HG02763 (cell line): ENCODE data around the gene ITGAD.

Experiments used
- ATAC-seq: cut with Tn5 transposase; IDR thresholded peaks from one replicate; pipeline ENCODE4 v1.9.1; 2021; ENCODE audit warnings: mild to moderate bottlenecking, moderate library complexity; ENCODE audit not compliant: unreplicated experiment

ITGAD gene

GRCh38 chr16:31458844-31459686 lies 65.9 kb downstream of the ITGAD start, which contains the start of gene ARMC5:
TSS of gene ARMC5 (plus strand) at chr16:31459501. CDS start at chr16:31459525, 24 bp downstream.
- peak; percentile 75 for ATAC-seq

- peak; percentile 69 for ATAC-seq
Observed at GRCh38 chr16:31459687-31460581, 66.8 kb downstream of the ITGAD start.

- no peak for ATAC-seq
Observed at GRCh38 chr16:31460582-31461002, 67.5 kb downstream of the ITGAD start.

- no peak for ATAC-seq
Observed at GRCh38 chr16:31461201-31461920, 68.2 kb downstream of the ITGAD start.

GRCh38 chr16:31461921-31462804 lies 69.0 kb downstream of the ITGAD start:
- ATAC-seq, result no peak

- ATAC-seq, result no peak
Observed at GRCh38 chr16:31464348-31464769, 71.2 kb downstream of the ITGAD start.

GRCh38 chr16:31464781-31465260 lies 71.7 kb downstream of the ITGAD start:
- no peak for ATAC-seq

GRCh38 chr16:31465788-31466370 lies 72.7 kb downstream of the ITGAD start:
- ATAC-seq, result no peak

GRCh38 chr16:31466381-31466841 lies 73.3 kb downstream of the ITGAD start:
- no peak for ATAC-seq

- no peak for ATAC-seq
Observed at GRCh38 chr16:31467151-31467773, 74.1 kb downstream of the ITGAD start.

GRCh38 chr16:31467858-31468257 lies 74.7 kb downstream of the ITGAD start:
- no peak for ATAC-seq

GRCh38 chr16:31470615-31471014 lies 77.5 kb downstream of the ITGAD start:
- ATAC-seq, result no peak

- no peak for ATAC-seq
Observed at GRCh38 chr16:31471241-31471874, 78.2 kb downstream of the ITGAD start.

GRCh38 chr16:31471875-31472708 lies 79.0 kb downstream of the ITGAD start, which contains the start of gene TGFB1I1:
TSS of gene TGFB1I1 (plus strand) at chr16:31472152. CDS start at chr16:31472189, 37 bp downstream.
- no peak for ATAC-seq

GRCh38 chr16:31472709-31473203 lies 79.6 kb downstream of the ITGAD start:
- no peak for ATAC-seq

GRCh38 chr16:31473264-31473984 lies 80.3 kb downstream of the ITGAD start:
- no peak for ATAC-seq
